ENCODE data around the gene NOM1. TPM values are rescaled to one million over a fixed set of nuclear protein-coding genes. Genes with fewer than 3 reads are reported as not detected.
"Not testable (repeated sequence)": the region's sequence is repeated elsewhere in the genome, so short reads cannot be mapped to it uniquely, and the experiment has no call there.

Gene NOM1
- polyA plus RNA-seq, 1 donor: 32.9 TPM

GRCh38 chr7:156935250-156935649, 14.3 kb upstream of the NOM1 start:
- DNase-seq: no peak

GRCh38 chr7:156936766-156937165, 12.7 kb upstream of the NOM1 start:
- DNase-seq: not testable (repeated sequence)

GRCh38 chr7:156940421-156941122, 8.9 kb upstream of the NOM1 start:
- DNase-seq: no peak

- DNase-seq: no peak
Observed at GRCh38 chr7:156941393-156942182, 7.9 kb upstream of the NOM1 start.

DNA sequence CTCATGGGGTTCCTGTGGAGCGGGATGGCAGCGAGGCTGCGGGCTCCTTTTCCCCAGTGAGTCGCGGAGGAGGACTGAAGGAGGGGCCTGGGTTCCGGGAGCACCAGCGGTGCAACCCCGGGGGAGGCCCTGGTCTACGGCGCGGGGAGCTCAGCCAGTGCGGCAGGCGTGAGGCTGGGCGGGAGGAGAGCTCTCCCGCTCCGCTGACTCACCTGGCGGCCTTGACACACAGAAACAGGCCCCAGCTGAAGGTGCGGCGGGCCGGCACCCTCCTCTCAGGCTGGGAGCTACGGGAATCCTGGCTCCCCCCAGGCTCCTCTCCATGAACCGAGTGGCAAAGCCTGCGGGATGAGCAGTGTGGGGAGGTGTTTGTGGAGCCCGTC, 6.8 kb upstream of the NOM1 start:
- no peak for DNase-seq

DNA sequence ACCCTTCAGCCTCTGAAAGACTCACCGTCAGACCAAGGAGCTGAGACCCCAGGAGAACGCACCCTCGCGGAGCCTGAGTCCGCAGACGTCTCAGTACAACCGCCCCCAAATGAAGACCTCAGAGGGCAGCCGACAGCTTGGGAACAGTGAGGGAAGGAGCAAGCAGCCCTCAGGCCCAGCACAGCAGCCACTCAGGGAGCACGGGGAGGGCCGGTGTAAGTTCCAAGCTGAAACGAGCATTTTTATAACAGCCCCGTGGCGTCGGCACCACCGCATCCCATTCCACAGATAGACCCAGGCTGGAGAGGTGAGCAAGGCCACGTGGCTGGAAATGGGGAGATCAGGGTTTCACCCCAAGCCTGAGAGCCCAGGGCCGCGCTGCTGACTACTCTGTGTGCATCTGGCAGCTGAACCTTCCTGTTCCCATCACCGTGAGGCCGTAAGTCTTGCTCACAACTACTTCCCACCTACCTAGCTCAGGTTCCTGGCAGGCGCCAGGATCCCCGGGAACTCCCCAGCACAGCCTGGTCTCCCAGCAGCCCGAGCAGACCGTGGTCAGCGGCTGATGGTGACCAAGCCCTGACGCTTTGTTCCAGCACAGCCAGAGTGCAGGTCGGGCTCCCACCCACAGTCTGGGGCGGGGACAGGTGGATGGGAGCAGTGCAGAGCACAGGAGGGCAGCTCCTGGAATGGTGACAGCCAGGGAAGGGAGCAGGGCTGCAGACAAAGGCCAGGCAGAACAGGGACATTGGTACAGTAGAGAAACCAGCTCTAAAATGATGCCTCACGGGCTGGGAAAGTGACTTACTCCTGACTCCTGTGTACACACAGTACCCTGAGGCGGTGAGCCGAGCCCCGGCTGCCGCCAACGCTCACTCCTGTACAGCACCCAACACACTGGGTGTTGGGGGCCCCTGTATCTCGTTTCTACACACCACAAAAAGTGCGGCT, 6.1 kb upstream of the NOM1 start:
- no peak for DNase-seq

DNA sequence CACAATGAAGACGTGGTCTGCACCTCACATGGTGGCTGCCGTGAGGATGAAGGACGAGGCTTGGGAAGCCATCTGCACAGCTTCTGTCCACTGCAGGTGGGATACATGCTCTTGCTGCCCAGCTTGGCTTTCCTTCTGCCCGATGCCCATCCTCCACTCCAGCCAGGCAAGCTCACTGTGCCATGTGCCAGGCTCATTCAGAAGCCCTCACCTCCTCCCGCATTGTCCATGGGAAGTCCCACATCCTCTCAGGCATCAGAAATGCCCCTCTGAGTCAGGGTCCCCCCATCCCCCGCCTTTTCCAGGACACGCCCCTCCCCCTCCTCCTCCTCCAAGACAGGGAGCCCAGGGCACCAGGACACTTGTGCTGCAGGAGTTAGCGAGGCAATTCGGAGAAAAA, 4.6 kb upstream of the NOM1 start:
- no peak for DNase-seq

DNA sequence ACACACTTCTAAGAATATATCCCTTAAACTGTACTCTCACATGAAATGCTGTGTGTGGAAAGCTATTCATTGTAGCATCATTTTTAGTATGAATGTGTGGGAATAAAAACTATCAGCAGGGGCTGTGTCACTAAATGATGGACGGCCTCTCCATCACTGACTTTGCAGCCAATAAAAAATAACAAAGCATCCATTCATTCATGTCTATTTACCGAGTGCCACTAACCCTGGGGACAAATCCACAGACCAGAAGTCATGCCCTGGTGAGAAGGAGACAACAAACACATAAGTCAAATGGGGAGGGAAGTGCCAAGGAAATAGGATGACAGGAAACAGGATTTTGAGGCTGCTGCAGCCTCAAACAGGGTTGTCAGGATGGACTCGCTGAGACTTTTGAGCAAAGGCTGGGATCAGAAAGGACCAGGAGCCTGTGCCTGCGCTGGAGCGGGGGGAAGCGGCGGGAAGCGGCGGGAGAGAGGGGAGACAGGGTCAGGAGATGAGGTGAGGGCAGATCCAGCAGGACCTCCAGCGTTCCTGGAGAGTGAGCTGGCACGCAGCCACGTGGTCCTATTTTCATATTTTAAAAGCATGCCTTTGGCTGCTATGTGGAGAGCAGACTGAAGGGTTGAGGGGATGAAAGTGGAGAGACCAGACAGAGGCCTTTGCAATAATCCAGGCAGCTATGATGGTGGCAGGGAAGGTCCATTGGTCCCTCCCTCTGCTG, 2.2 kb upstream of the NOM1 start:
- no peak for DNase-seq

GRCh38 chr7:156948361-156948760, 1.2 kb upstream of the NOM1 start:
- DNase-seq: no peak

- no peak for DNase-seq
Observed at GRCh38 chr7:156950381-156950858, 908 bp downstream of the NOM1 start.

DNA sequence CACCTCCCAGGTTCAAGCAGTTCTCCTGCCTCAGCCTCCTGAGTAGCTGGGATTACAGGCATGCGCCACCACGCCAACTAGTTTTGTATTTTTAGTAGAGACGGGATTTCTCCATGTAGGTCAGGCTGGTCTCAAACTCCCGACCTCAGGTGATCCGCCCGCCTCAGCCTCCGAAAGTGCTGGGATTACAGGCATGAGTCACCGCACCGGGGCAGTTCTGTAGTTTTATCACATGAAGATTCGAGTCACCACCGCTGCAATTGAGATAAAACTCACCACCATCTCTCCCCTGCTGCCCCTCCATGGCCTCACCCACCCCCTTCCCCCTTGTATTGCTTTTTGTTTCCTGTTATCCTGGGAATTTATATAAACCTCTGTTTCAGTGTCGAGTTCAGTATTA, 3.7 kb downstream of the NOM1 start:
- DNase-seq: not testable (repeated sequence)

GRCh38 chr7:156954941-156955340, 5.4 kb downstream of the NOM1 start:
- DNase-seq: no peak

DNA sequence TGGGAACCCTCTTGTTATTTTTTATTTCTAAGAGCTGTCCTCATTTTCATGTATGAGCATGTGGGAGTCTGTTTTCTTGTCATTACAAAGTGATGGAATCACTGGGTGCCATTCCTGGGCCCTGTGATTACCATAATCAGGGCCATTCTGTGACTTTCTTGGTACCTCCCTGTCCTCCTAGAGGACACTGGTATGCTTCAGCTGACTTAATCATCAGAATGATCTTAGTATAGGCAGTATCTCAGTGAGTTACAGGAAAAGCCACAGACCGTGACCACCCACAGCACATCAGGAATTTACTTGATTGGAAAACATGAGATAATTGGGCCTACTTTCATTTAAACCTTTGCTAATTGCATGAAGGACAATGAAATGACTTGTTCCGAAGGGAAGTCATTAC, 7.2 kb downstream of the NOM1 start:
- DNase-seq: no peak

- DNase-seq: no peak
Observed at GRCh38 chr7:156962145-156962544, 12.6 kb downstream of the NOM1 start.

DNA sequence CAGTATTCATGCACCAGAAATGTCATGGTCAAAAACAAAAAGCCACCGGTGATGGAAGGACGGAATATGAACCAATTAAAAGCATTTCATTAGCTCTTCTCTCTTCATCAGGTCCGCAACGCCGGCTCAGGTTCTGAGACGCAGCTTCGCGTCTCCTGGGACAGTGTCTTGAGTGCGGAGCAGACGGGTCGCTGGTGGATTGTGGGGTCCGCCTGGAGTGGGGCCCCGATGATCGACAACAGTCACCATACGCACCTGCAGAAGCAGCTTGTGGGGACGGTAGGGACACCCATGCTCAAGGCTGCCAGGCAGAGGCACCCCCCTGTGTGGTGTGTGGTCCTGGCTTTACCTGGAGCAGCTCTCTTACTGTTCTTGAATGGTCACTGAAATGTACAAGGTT, 13.4 kb downstream of the NOM1 start:
- no peak for DNase-seq

GRCh38 chr7:156963472-156963871, 14.0 kb downstream of the NOM1 start:
- no peak for DNase-seq

DNA sequence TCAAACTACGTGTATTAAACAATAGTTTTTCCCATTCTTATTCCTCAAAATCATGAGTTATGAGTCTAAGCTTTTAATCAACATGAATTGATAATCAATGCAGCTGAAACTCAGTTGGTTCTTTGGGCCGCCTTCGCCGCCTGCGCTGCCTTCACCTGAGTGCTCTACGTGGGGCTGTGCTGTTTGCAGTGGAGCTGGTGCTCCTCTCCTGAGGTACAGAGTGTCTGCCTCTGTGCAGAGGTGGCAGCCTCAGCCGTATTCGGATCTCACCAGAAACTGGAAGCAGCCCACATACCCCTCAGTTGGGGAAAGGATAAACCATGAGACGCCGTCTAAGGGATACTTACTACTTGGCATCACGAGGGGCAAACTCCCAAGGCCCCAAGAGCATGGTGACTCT, 15.5 kb downstream of the NOM1 start:
- DNase-seq: no peak

DNA sequence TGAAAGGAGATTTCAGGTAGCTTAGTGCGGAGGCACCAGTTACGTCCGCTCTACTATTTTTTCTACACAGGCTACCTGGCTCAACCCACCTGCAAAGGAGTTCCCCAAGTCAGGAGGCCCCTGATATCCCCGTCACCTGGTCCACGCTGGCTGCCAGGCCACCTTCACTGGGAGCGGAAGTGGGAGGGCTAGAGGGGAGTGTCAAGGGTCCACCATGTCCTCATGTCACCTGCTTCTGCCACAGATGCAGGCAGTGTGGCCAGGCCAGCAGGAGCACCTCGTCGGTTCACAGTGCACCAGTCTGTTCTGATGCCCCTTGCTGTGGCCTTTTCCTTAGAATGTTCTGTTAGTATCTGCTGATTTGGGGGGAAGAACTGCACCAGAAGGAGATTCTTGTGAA, 16.9 kb downstream of the NOM1 start:
- DNase-seq: no peak

GRCh38 chr7:156968183-156968582, 18.7 kb downstream of the NOM1 start:
- DNase-seq: no peak

GRCh38 chr7:156969972-156970420, 20.5 kb downstream of the NOM1 start:
- no peak for DNase-seq

DNA sequence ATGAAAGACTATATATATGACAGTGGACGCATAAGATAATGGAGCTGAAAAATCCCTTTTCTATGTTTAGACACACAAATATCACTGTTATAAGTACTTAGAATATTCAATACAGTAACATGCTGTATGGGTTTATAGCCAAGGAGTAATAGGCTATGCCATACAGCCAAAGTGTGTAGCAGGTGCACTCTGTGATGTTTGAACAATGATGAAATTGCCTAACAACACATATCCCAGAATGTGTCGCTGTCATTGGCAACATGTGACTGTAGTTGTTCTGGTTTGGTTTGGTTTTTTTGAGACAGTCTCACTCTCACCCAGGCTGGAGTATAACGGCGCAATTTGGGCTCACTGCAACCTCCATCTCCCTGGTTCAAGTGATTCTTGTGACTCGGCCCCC, 26.1 kb downstream of the NOM1 start:
- no peak for DNase-seq

Data from left kidney (tissue), 2 donors.